ENCODE results near the gene TYMS. TPM values are rescaled to one million over a fixed set of nuclear protein-coding genes. Genes with fewer than 3 reads are reported as not detected.

Gene TYMS
- total and polyA plus RNA-seq, 8 donors, result 1.3 to 6.9 (median 2.8) TPM

- peak in 3 of 4 donors; percentile 26 to 60 (median 41) for ATAC-seq
- H3K27ac ChIP-seq, result no peak overlapping the region
- intact Hi-C loops (cut with DNase I), result no loop called here
- no peaks in the 10 kb centered on the region for H3K27me3 ChIP-seq
- DNase-seq, result no peak
- H3K4me3 ChIP-seq, result no peak overlapping the region
- WGBS, 2 donors, result 60 to 64% methylated on average over 5 of the region's 5 CpGs
- FAIRE-seq, result no peak
- H3K4me1 ChIP-seq, result peaks cover 4 to 6% (median 4%) of the 10 kb centered on the region in 3 donors
- TF ChIP-seq CTCF (IDR thresholded peaks at IDR 0.05), result no peak
- peaks cover 0 to 21% (median 7%) of the 10 kb centered on the region in 3 donors for H3K36me3 ChIP-seq
- no peaks in the 10 kb centered on the region for H3K9me3 ChIP-seq
Measured at GRCh38 chr18:683531-683930, 26.1 kb downstream of the TYMS start.

GRCh38 chr18:685438-685837, 28.0 kb downstream of the TYMS start:
- no peak for TF ChIP-seq CTCF (IDR thresholded peaks at IDR 0.05)
- Histone ChIP-seq H3K27me3 (no peaks in the 10 kb centered on the region), H3K4me3 (no peak overlapping the region), H3K27ac (no peak overlapping the region), H3K36me3 (peaks cover 0 to 20% (median 7%) of the 10 kb centered on the region in 3 donors), H3K9me3 (no peaks in the 10 kb centered on the region), H3K4me1 (peaks cover 4 to 6% (median 4%) of the 10 kb centered on the region in 3 donors)
- no peak for DNase-seq
- intact Hi-C loops (cut with DNase I), result no loop called here
- no peak for ATAC-seq
- 88 to 90% methylated on average over 3 of the region's 3 CpGs for WGBS, 2 donors
- FAIRE-seq, result no peak

GRCh38 chr18:686339-687111, 29.1 kb downstream of the TYMS start:
- no peaks in the 10 kb centered on the region for H3K9me3 ChIP-seq
- H3K27me3 ChIP-seq, result no peaks in the 10 kb centered on the region
- intact Hi-C loops (cut with DNase I), result no loop called here
- peaks cover 4 to 6% (median 4%) of the 10 kb centered on the region in 3 donors for H3K4me1 ChIP-seq
- TF ChIP-seq CTCF (IDR thresholded peaks at IDR 0.05), result no peak
- ATAC-seq (peak in 1 of 4 donors; percentile 15), FAIRE-seq (no peak), DNase-seq (no peak)
- no peak overlapping the region for H3K27ac ChIP-seq
- H3K4me3 ChIP-seq, result no peak overlapping the region
- WGBS, 2 donors, result 87 to 90% methylated on average over 11 of the region's 11 CpGs
- peaks cover 0 to 14% (median 2%) of the 10 kb centered on the region in 3 donors for H3K36me3 ChIP-seq

- TF ChIP-seq CTCF (IDR thresholded peaks at IDR 0.05), result no peak
- H3K27me3 ChIP-seq, result no peaks in the 10 kb centered on the region
- FAIRE-seq (no peak), ATAC-seq (no peak), DNase-seq (no peak)
- H3K4me3 ChIP-seq, result no peak overlapping the region
- intact Hi-C loops (cut with DNase I), result no loop called here
- H3K27ac ChIP-seq, result no peak overlapping the region
- H3K4me1 ChIP-seq, result peaks cover under 1 to 2% (median 1%) of the 10 kb centered on the region in 3 donors
- no peaks in the 10 kb centered on the region for H3K9me3 ChIP-seq
- peaks cover 0 to 14% (median 0%) of the 10 kb centered on the region in 3 donors for H3K36me3 ChIP-seq
- 82 to 83% methylated on average over 5 of the region's 5 CpGs for WGBS, 2 donors
Measured at GRCh38 chr18:688323-688722, 30.9 kb downstream of the TYMS start.

GRCh38 chr18:692824-693223, 35.4 kb downstream of the TYMS start:
- WGBS, 2 donors, result 48% methylated on average over 6 of the region's 6 CpGs
- intact Hi-C loops (cut with DNase I), result no loop called here

More at GRCh38 chr18:692824-693223, 35.4 kb downstream of the TYMS start:
- peaks cover 0 to 27% (median 0%) of the 10 kb centered on the region in 3 donors for H3K36me3 ChIP-seq
- peak in 3 of 4 donors; percentile 38 to 71 (median 64) for ATAC-seq
- TF ChIP-seq CTCF (IDR thresholded peaks at IDR 0.05), result no peak
- no peak for FAIRE-seq
- peak in 1 of 6 donors; percentile 28 for DNase-seq
- no peaks in the 10 kb centered on the region for H3K27me3 ChIP-seq
- H3K4me1 ChIP-seq, result no peaks in the 10 kb centered on the region
- no peaks in the 10 kb centered on the region for H3K9me3 ChIP-seq
- no peak overlapping the region for H3K4me3 ChIP-seq
- H3K27ac ChIP-seq, result no peak overlapping the region
